RCC 7860 (cell line): ENCODE results near the gene DDAH1.
"Not testable (repeated sequence)": the region's sequence is repeated elsewhere in the genome, so short reads cannot be mapped to it uniquely, and the experiment has no call there.

ENCODE experiments used
- DNase-seq: peaks from one replicate; pipeline ENCODE4 v3.0.0-alpha.2; 2015; ENCODE audit warnings: low spot score
- FAIRE-seq: peaks from 2 replicates; lab custom pipeline; 2012; peaks lifted over from hg19 to GRCh38; lab: Jason Lieb, UNC

Gene DDAH1

DNA sequence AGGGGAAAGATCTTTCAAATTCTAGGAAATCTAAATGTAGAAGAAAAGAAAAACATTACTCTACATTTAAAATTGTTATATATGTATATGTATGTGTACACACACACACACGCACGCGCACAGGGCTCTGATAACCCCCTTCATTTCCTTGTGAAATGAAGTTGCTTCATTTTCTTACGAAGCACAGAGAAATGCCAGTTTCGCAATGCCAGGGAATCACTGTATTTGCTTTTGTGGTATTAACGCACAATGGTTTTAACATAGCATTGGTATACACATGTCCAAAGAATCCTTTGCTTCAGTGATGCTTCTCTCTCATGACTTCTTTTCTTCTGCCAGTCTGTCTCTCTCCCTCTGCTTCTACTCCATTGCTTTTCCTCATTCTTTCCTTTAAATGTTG is 8.4 kb upstream of the DDAH1 start:
- FAIRE-seq (no peak), DNase-seq (no peak)

DNA sequence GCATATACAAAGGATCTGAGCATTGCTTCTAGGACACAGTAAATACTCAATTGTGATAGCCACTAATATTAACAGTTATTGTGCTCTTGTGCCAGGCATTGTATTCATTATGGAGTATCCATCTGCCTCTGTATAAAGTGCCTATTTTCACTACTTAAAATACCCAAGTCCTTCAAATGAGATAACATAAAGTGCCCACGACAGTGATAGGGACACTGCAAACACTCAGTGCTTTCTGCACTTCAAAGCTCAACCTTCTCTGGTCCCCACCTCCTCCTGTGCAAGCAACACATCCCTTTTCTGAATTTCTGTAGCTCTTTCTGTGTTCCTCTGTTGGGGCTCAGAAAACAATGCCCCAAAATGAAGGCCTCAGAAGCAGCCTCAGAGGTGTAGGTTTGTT is 6.6 kb upstream of the DDAH1 start:
- FAIRE-seq (no peak), DNase-seq (no peak)

DNA sequence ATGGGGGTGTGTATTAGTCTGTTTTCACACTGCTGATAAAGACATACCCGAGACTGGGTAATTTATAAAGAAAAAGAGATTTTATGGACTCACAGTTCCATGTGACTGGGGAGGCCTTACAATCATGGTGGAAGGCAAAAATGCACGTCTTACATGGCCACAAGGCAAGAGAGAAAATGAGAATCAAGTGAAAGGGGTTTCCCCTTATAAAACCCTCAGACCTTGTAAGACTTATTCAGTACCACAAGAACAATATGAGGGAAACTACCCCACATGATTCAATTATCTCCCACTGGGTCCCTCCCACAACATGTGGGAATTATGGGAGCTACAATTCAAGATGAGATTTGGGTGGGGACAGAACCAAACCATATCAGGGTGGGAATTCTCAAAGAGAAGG is 5.2 kb upstream of the DDAH1 start:
- not testable (repeated sequence) for FAIRE-seq, DNase-seq

DNA sequence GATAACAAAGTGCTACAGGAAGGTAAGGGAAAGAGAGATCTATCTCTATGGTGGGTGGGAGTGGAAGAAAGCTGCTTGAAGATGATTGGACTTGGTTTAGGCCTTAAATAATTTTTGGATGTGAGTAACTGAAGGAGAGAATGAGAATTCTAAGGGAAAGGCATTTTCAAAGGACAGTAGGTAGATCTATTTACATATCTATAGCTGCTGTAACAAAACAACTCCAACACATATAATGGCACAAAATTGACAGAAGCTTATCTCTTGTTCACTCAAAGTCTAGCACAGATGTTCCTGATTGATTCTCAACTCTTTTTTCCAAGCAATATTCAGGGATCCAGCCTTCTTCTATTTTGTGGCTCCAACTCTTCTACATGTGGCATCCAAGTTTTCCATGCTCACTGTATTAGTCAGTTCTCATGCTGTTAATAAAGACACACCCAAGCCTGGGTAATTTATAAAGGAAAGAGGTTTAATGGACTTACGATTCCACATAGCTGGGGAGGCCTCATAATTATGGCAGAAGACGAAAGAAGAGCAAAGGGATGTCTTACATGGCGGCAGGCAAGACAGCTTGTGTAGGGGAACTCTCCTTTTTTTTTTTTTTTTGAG is 3.1 kb upstream of the DDAH1 start:
- DNase-seq (no peak), FAIRE-seq (no peak)

DNA sequence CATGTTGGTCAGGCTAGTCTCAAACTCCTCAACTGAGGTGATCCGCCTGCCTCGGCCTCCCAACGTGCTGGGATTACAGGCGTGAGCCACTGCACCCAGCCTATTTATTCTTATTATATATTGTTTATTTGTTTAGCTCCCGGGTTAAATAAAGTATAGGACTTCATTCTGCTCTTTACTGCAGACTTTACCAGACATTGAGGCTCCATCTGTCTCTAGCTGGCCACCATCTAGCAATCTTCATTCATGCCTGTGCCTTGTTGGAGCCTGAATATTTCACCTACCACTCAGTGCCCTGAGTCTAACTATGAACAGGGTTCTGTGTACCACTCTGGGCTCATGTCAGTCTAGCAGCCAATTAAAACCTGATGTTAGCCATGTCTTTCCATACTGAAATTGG is 2.1 kb upstream of the DDAH1 start:
- DNase-seq (no peak), FAIRE-seq (no peak)

DNA sequence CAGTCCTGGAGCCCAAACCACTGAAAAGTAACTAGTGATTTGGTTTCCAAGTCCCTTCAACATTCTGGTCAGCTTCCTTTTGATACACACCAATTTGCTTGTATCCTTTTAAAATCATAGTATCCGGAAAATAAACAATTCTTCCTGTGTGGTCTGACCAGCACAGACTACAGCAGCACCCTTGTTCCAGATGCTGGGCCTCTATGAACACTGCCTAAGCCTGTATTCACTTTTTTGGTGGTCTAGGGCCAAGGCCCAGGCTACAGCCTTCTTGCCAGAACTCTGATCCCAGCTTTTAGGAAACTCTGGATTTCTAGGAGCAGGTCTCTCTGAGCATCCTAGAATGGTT is 801 bp upstream of the DDAH1 start:
- DNase-seq (no peak), FAIRE-seq (no peak)

DNA sequence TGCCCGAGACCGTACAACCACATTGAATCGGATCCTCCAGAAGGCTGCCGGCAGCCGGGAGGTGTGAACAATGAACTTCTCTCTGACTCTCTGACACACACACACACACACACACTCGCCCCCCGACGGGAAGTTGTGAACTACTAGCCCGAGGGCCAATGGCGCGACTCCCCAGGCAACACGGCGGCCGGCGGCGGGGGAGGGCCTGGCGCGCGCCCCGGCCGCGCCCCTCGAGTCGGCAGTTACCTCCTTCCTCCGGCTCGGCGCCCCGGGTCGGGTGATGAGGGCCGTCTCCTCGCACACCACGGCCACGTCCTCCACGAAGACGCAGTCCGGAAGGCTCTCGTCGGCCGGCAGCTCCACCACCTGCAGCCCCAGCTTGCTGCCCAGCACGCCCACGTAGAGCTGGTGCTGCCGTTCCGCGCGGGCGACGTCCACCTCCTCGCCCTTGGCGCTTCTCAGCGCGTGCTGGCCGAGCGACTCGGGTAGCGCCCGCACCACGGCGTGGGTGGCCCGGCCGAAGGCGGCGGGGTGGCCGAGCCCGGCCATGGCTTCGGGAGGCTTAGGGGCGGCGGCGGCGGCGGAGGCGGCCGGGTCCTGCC is 361 bp downstream of the DDAH1 start:
- DNase-seq, result peak; percentile 62
- no peak for FAIRE-seq

DNA sequence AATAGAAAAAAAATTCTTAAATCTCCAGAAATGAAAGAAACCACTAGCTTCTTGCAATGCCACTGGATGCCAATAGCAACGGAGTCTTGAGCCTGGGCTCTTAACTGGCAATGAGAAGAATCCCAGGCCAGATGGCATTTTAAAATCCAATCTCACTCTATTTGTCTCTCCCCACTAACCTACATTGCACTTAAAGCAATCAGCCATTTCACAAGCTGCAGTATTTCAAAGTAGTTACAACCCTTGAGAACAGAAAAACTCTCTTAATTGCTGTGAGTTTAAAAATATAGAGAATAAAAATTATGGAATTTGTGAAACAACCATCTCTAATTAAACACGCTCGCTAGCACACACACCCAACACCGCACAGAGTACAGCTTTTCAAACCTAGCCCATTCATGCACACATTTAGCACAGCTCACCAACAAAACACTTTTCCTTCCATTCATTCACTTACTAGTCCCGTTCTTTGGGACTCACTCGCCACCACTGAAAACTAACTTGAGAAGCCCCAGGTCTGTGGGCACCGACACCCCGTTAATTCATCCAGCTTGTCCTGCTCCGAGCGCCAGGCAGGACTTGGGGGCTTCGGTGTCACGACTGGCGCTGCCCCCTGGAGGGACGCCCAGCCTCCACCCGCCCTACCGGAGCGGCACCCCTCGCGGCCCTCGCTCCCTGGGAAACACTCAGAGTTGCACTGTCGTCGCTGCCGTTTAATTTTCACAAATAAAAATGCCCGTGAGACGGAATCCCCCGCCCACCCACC is 1.0 kb downstream of the DDAH1 start:
- FAIRE-seq (no peak), DNase-seq (no peak)

DNA sequence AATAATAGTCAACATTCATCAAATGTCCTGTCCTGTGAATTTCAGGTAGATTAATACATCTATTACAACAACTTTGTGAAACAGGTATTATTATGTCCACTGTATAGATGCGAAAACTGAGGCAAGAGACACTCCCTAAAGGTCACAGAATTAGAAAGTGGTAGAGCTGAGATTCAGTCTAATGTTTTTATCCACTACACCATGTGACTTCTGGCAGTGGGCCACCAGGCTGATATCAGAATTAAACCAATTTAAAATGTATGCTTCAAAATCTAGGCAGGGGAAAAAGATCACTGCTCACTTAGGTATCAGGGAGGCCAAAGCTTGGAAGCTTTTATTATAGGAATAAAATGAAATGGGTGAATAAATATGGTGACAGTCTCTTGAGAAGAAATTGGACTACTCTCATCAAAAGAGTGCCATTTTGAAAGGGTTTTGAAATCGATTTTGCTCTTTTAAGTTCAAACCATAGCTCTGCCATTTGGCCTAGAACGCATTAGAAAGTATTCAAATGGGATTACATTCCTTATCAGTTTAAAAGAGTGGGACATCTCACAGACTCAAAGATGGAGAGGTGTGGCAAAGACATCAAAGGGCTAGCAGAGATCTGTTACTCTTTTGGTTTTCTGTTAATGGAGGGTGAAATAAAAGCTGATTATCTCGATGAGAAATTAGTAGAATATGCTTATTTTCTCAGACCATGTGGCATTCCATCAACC is 1.9 kb downstream of the DDAH1 start:
- no peak for FAIRE-seq
- DNase-seq, result no peak

DNA sequence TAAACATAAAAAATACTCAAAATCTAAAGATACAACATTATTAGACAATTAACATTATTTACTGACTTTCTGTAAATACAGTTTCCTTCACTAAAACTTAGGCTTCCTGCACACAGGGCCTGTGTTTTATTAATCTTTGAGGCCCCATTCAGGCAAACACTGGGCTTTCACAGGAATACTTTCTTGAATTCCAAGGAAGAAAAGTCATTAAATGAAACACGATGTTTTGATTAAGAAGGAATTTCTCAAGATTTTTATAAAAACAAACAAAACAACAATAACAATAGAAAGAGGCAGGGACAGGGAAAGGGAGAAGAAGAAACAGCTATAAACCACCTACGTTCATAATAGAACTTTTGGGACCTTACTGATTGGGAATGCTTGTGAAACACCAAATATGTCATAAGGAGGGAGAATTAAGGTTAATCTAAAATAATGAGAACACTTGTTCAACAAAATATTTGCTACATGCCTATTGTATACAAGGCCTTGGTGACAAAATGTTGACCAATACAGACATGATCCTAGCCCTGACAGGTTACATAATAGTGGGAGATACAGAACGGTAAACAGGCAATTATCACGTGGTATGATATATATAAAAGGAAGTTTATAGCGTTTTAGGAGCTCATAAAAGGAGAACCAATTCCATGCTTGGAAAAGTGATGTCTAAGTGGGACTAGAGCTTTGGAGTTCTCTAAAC is 3.6 kb downstream of the DDAH1 start:
- no peak for FAIRE-seq
- DNase-seq, result no peak

DNA sequence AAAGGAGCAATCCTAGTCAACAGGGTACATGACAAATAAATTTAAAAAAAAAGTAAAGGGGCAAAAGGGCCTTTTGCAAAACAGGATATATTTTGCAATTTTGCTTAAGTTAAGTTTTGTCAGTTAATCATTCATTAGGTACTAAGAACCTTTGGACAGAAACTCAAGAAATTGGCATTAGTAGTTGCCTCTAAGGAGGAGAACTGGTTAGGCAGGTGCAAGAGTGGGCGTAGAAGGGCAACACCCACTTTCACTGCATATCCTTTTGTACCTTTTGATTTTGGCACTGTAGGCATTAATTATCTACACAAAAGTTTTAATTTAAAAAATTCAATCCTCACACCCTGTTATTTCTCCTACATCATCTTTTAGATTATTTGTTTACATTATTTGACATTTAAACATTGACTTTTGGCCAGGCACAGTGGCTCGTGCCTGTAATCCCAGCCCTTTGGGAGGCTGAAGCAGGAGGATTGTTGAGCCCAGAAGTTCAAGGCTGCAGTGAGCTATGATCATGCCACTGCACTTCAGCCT is 4.3 kb downstream of the DDAH1 start:
- no peak for DNase-seq
- no peak for FAIRE-seq

DNA sequence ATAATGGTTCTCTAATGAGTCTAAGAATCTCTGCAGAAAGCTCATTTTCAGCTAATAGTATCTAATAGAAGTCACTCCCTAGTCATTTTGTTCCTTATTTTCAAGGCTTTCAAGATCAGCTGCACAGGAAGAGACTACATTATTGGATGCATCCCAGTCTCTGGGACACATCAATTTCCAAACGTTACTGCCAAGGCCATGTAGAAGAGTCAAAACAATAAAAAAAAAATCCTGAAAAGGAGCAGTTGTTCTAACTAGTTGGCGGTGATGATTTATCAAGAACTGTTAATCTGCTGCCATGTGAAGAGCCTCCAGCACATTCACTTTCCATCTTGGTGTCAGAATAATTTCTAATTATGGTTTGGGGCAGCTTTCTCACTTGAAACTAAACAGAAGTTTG is 5.7 kb downstream of the DDAH1 start:
- no peak for FAIRE-seq
- DNase-seq, result no peak

DNA sequence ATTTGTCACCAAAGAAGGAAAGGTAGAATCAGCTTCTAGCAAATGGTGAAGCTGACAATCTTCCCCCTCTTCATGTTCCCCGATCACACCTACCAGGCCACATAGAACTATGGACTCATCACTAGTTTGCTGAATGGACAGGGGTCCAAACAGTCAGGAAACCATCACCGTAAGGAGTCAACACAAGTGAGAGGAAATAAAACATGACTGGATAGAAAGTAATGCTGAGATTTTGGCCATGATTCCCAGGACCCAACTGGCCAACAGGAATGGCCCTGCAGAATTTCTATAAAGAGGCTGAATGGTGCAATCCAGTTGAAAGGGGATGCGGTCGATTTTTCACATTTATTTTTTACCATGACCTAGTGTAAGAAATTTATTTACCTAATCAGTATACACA is 10.7 kb downstream of the DDAH1 start:
- FAIRE-seq (no peak), DNase-seq (no peak)

DNA sequence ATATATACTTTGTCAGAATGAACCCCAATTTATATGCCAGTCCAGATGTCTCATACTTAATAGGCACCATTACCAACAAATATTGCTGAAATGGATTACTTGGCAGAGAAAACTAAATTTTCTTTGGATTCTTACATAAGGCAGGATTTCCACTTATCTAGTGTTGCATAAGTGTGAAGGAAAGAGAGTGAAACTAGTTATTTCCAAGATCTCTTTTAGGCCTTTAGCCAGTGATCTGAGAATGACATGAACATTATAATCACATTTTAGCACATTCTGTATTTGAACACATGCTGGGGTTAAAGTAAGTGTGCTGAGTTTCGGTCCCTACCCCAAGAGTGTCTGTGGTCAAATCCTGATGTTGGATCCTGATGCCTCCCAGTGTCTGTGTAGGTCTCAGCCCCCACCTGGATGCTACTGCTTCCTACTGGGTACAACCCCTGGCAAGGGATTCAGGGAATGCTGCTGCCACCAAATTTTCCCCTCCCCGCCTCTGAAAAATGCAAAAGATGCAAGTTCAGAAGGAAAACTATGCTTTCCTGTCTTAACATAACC is 11.2 kb downstream of the DDAH1 start:
- DNase-seq (no peak), FAIRE-seq (no peak)

DNA sequence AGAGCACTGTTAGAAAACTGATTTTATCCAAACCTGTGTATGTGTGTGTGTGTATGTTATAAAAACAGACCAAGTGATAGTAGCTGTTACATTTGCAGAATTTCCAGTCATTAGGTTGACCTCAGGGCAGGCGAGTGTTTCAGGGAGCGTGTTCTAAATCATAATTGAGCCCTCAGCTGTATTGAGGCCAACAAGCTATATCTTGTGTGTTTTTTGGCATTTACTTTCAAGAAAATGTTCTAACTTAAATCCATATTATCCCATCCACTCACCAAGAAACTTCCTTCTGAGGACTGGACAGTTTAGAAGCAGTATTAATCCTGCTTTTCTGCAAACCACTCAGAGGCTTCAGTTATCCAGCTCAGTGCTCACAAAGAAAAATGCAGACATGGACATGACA is 12.0 kb downstream of the DDAH1 start:
- FAIRE-seq, result no peak

DNA sequence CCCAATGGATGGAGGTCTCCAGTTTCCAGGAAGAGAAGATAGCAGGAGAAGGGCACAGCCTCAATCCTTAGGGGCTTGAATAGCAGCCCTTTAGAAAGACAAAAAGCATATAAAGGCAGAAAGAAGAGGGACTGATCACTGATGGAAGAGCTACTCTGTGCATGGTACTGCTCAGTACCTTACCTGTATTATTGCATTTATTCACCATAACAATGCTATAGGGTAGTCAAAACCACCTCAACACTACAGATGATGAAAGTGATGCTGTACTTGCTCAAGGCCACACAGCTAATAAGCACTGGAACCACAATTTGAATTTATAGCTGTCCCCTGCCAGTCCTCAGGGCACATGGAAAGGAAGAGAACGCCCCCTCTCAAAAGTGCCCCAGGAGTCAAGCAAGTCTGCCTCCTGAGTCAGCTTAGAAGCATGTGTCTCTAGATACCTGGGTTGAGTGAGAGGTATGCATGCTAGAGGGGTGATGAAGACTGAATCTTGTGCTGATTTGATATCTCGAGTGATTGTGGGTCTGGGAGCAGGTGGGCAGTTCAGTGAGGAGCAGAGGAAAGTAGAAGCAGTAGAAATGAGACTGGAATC is 13.6 kb downstream of the DDAH1 start:
- FAIRE-seq (no peak), DNase-seq (no peak)

More for the DNA sequence above, 12.0 kb downstream of the DDAH1 start:
- no peak for DNase-seq

DNA sequence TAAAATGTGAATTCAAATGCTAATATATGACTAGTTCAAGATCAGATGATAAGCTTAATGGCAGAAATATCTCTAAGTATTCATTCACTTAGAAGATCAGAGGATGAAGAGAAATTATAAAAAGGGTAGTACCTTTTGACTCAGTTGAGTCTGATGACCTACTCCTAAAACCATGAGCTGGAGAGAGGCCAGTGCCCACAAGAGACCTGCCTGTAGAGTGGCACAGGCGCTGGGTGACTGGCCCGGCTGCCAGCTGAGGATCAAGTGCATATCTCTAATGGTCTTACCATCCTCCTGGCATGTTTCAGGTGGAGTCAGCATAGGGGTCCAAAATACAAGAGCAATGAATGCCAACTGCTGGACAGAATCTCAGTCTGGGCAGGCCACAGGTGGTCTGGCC is 14.1 kb downstream of the DDAH1 start:
- peak; percentile 76 for FAIRE-seq
- peak; percentile 42 for DNase-seq

DNA sequence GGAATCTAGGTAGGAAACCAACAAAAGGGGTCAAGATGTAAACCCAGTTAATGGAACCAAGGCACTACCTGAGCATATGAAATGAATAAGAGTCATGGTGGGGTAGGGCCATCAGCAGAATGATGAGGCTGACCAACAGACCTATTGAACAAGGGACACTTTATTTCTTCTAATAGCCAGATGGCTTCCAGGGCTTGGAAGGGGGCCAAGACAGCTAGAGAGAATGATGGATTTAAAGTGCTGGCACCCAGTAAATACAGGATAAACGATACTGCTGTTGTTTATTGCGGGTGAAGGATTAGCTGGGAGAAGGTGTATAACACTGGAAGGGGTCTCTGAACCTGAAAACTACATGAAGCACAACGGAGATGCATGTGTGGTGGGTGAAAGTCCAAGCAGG is 15.6 kb downstream of the DDAH1 start:
- DNase-seq (no peak), FAIRE-seq (no peak)

DNA sequence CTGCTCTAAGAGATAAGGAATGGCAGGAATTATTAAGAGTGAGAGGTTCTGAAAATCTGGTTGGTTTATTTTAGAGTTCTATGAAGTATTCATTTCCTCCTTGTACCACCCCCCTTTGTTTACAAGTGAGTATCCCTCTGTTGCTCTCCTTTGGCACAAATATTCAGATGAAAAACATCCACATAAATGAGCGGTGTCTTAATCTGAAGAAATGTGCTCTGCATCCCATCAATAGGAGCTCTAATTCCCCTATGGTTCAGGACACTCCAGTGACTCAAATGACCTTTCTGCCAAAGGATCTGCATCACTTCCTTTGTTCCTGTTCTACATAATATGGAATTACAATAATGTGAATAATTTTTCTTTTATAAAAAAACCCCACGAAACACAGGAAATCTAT is 16.6 kb downstream of the DDAH1 start:
- no peak for DNase-seq
- FAIRE-seq, result no peak
